SK-N-SH (cell line): Measurements from ENCODE around the gene SULF2. TPM values are rescaled to one million over a fixed set of nuclear protein-coding genes. Genes with fewer than 3 reads are reported as not detected.

Experiments used
- CTCF ChIA-PET: fragments of 300-600, 350-600 bp; formaldehyde crosslinking; extraction: SDS; loops from one replicate; lab custom pipeline; 2021; lab: Yijun Ruan, JAX
- POLR2A ChIA-PET: fragments of 350-600 bp; sonication (Branson Sonifier 250); formaldehyde crosslinking; extraction: SDS; loops from one replicate; lab custom pipeline; 2020; ENCODE audit warnings: antibody characterized with exemption, inconsistent platforms; lab: Yijun Ruan, JAX
- DNase-seq: peaks from one replicate; pipeline ENCODE4 v3.0.0; 2012
- H2AFZ ChIP-seq: fragments of 200-600 bp; sonication (generic); 2 replicates; pipeline ENCODE4 v1.8.1; 2016; ENCODE audit warnings: antibody characterized with exemption, mild to moderate bottlenecking, low read depth
- H3F3A ChIP-seq: fragments of 200-600 bp; sonication (generic); replicated peaks from 2 replicates; pipeline ENCODE3; 2016; ENCODE audit warnings: antibody characterized with exemption, mild to moderate bottlenecking; ENCODE audit not compliant: insufficient read depth
- H3K27ac ChIP-seq, 2 experiments: fragments of 200-500 bp in 1 of 2; fragments of 200-600 bp in 1 of 2; sonication (Bioruptor generic) in 1 of 2; sonication (generic), shearing (Covaris generic) in 1 of 2; 2 replicates each; pipeline versions ENCODE4 v1.5.1 to v1.6.1; 2014 to 2016; ENCODE audit warnings: low read depth in 2 of 2, inconsistent platforms in 1 of 2, low read length in 1 of 2, mild to moderate bottlenecking in 1 of 2, mixed read lengths in 1 of 2
- H3K27me3 ChIP-seq: fragments of 200-600 bp; sonication (generic), shearing (Covaris generic); 2 replicates; pipeline ENCODE4 v1.6.1; 2016; ENCODE audit warnings: mixed run types; ENCODE audit not compliant: insufficient read depth
- H3K36me3 ChIP-seq, 2 experiments: fragments of 200-500 bp in 1 of 2; fragments of 200-600 bp in 1 of 2; sonication (Bioruptor generic) in 1 of 2; sonication (generic) in 1 of 2; replicated peaks in 1 of 2; 2 replicates each; pipeline versions ENCODE3 to v1.5.1; 2014 to 2016; ENCODE audit warnings: low read length in 1 of 2, mild to moderate bottlenecking in 1 of 2; ENCODE audit not compliant: insufficient read depth in 2 of 2, control insufficient read depth in 1 of 2
- H3K4me1 ChIP-seq, 2 experiments: fragments of 200-500 bp in 1 of 2; fragments of 200-600 bp in 1 of 2; sonication (Bioruptor generic) in 1 of 2; sonication (generic), shearing (Covaris generic) in 1 of 2; 2 replicates each; pipeline versions ENCODE4 v1.5.1 to v1.6.1; 2014 to 2016; ENCODE audit warnings: low read depth in 1 of 2, low read length in 1 of 2, mixed run types in 1 of 2; ENCODE audit not compliant: insufficient read depth in 2 of 2, control insufficient read depth in 1 of 2
- H3K4me2 ChIP-seq: fragments of 200-600 bp; sonication (generic), shearing (Covaris generic); 2 replicates; pipeline ENCODE4 v1.6.1; 2017; ENCODE audit warnings: mixed run types
- H3K4me3 ChIP-seq, 2 experiments: fragments of 200-500 bp in 1 of 2; fragments of 200-600 bp in 1 of 2; sonication (Bioruptor generic) in 1 of 2; sonication (generic), shearing (Covaris generic) in 1 of 2; 2 replicates each; pipeline versions ENCODE4 v1.5.1 to v1.8.1; 2014 to 2016; ENCODE audit warnings: low read depth in 2 of 2, inconsistent platforms in 1 of 2, low read length in 1 of 2, mild to moderate bottlenecking in 1 of 2, mixed read lengths in 1 of 2, moderate library complexity in 1 of 2
- H3K79me2 ChIP-seq: fragments of 200-600 bp; sonication (generic); 2 replicates; pipeline ENCODE4 v1.8.1; 2017; ENCODE audit warnings: mild to moderate bottlenecking; ENCODE audit not compliant: insufficient read depth
- H3K9ac ChIP-seq: fragments of 200-600 bp; sonication (generic); 2 replicates; pipeline ENCODE4 v1.6.1; 2017; ENCODE audit warnings: mixed run types
- H3K9me2 ChIP-seq: fragments of 200-600 bp; sonication (generic); 2 replicates; pipeline ENCODE4 v1.6.1; 2017; ENCODE audit warnings: mixed run types
- H3K9me3 ChIP-seq: fragments of 200-600 bp; sonication (generic); 2 replicates; pipeline ENCODE4 v1.6.1; 2017; ENCODE audit warnings: mixed run types, mild to moderate bottlenecking, moderate library complexity
- H4K20me1 ChIP-seq: fragments of 200-600 bp; sonication (generic); 2 replicates; pipeline ENCODE4 v1.6.1; 2017; ENCODE audit warnings: mild to moderate bottlenecking, mixed run types; ENCODE audit not compliant: insufficient read depth
- CHD2 ChIP-seq: fragments of 150-350 bp; IDR thresholded peaks from 2 replicates; pipeline ENCODE4 v1.6.1; 2018; ENCODE audit warnings: low read length; ENCODE audit not compliant: partially characterized antibody
- FOSL2 ChIP-seq: IDR thresholded peaks from 2 replicates; pipeline ENCODE4 v1.4.0; 2012; ENCODE audit warnings: low read depth, mild to moderate bottlenecking, moderate library complexity, borderline replicate concordance
- FOXM1 ChIP-seq: IDR thresholded peaks from 2 replicates; pipeline ENCODE4 v1.4.0; 2012; ENCODE audit warnings: low read depth, mild to moderate bottlenecking
- GATA2 ChIP-seq: sonication (generic); formaldehyde crosslinking; IDR thresholded peaks from 2 replicates; pipeline ENCODE4 v1.5.0; 2020; ENCODE audit warnings: mild to moderate bottlenecking, missing genetic modification reagents
- MEF2A ChIP-seq: IDR thresholded peaks from 2 replicates; pipeline ENCODE4 v1.4.0; 2012; ENCODE audit warnings: low read depth, borderline replicate concordance
- MXI1 ChIP-seq: IDR thresholded peaks from 2 replicates; pipeline ENCODE4 v1.6.1; 2012; ENCODE audit warnings: mild to moderate bottlenecking, low read depth, low read length, improper control_type of control experiment
- NFIC ChIP-seq: IDR thresholded peaks from 2 replicates; pipeline ENCODE4 v1.4.0; 2012; ENCODE audit warnings: borderline replicate concordance
- NRF1 ChIP-seq: IDR thresholded peaks from 2 replicates; pipeline ENCODE4 v1.6.1; 2012; ENCODE audit warnings: low read depth, mild to moderate bottlenecking, low read length
- RCOR1 ChIP-seq: fragments of 150-350 bp; IDR thresholded peaks from 2 replicates; pipeline ENCODE4 v1.6.1; 2017; ENCODE audit warnings: antibody characterized with exemption, low read length
- TAF1 ChIP-seq: IDR thresholded peaks from 2 replicates; pipeline ENCODE4 v1.6.1; 2012; ENCODE audit warnings: low read depth, mild to moderate bottlenecking, low read length, moderate library complexity, borderline replicate concordance
- WGBS: methylation state at CpG from one replicate; pipeline ENCODE4 v1.1.6; 2017; ENCODE audit warnings: low lambda C conversion rate; 5-methylcytosine and 5-hydroxymethylcytosine counted together
- polyA plus RNA-seq, 3 experiments: library from polyadenylated mRNA; depleted of rRNA; stranded (reverse); fragments of >200 nt; gene quantifications; 2 replicates each; pipeline ENCODE4 v1.2.3, GENCODE V29; 2012
- TF ChIP-seq, protein P1 (sequence below): fragments of 150-350 bp; IDR thresholded peaks from 2 replicates; pipeline ENCODE4 v1.6.1; 2016; ENCODE audit warnings: mild to moderate bottlenecking, low read depth, low read length
- TF ChIP-seq, protein P2 (sequence below): fragments of 150-350 bp; IDR thresholded peaks from 2 replicates; pipeline ENCODE4 v1.6.1; 2017; ENCODE audit warnings: antibody characterized with exemption, low read length, low read depth, borderline replicate concordance
- TF ChIP-seq, protein P3 (sequence below): IDR thresholded peaks from 2 replicates; pipeline ENCODE4 v1.4.0; 2012; ENCODE audit warnings: low read depth, borderline replicate concordance
- TF ChIP-seq, protein P4 (sequence below): fragments of 200-600 bp; sonication (generic); IDR thresholded peaks from 2 replicates; pipeline ENCODE4 v1.6.1; 2017; ENCODE audit warnings: antibody characterized with exemption, mild to moderate bottlenecking, moderate library complexity
- TF ChIP-seq, protein P5 (sequence below): IDR thresholded peaks from 2 replicates; pipeline ENCODE4 v1.4.0; 2012; ENCODE audit warnings: low read depth, borderline replicate concordance

SULF2 gene
- polyA plus RNA-seq, 1 of the 3 experiments (the other 2 are of a cell fraction) = 20.2 TPM

DNA sequence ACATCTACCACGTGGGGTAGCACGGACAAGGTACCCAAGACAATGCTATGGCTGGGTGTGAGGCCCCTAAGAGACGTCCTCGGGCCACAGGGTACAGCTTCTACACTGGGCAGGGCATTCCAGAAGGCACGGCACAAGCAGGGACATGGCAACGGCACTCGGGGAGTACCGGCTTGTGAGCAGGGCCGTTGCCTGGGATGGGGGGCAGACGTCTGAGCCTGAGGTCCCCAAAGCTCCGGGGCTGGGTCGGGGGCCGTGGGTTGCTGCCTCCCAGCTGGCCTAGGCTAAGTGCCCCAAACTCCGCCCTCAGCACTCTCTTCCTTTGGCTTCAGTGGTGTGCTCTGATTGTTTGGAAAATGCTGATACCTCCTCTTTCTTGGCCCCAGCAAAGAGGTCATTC lies 110.6 kb downstream of the SULF2 start:
- no peaks in the 10 kb centered on the region for H4K20me1 ChIP-seq
- ChIA-PET POLR2A (no interaction called here), CTCF (interaction anchor here (0.7 to 24.9 kb wide), 5 partner anchors 12 to 948 kb away, joined by 3 to 437 read pairs (median 6); no protein-coding TSS in a partner anchor)
- no peaks in the 10 kb centered on the region; a peak in 1 of 4 replicates for H3K4me1 ChIP-seq
- no peaks in the 10 kb centered on the region for H3K9me3 ChIP-seq
- no peak for DNase-seq
- H3K27ac ChIP-seq = no peak overlapping the region
- H3F3A ChIP-seq = no peaks in the 10 kb centered on the region
- H3K79me2 ChIP-seq = no peaks in the 10 kb centered on the region
- H3K9ac ChIP-seq = no peak overlapping the region
- H2AFZ ChIP-seq = no peak overlapping the region
- H3K9me2 ChIP-seq = no peaks in the 10 kb centered on the region
- TF ChIP-seq, protein P1, sequence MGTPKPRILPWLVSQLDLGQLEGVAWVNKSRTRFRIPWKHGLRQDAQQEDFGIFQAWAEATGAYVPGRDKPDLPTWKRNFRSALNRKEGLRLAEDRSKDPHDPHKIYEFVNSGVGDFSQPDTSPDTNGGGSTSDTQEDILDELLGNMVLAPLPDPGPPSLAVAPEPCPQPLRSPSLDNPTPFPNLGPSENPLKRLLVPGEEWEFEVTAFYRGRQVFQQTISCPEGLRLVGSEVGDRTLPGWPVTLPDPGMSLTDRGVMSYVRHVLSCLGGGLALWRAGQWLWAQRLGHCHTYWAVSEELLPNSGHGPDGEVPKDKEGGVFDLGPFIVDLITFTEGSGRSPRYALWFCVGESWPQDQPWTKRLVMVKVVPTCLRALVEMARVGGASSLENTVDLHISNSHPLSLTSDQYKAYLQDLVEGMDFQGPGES = no peak
- no peak for TF ChIP-seq CHD2
- TF ChIP-seq NRF1 = no peak
- TF ChIP-seq, protein P2, sequence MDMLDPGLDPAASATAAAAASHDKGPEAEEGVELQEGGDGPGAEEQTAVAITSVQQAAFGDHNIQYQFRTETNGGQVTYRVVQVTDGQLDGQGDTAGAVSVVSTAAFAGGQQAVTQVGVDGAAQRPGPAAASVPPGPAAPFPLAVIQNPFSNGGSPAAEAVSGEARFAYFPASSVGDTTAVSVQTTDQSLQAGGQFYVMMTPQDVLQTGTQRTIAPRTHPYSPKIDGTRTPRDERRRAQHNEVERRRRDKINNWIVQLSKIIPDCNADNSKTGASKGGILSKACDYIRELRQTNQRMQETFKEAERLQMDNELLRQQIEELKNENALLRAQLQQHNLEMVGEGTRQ = no peak
- no peak for TF ChIP-seq MXI1
- TF ChIP-seq, protein P3, sequence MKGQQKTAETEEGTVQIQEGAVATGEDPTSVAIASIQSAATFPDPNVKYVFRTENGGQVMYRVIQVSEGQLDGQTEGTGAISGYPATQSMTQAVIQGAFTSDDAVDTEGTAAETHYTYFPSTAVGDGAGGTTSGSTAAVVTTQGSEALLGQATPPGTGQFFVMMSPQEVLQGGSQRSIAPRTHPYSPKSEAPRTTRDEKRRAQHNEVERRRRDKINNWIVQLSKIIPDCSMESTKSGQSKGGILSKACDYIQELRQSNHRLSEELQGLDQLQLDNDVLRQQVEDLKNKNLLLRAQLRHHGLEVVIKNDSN = no peak
- TF ChIP-seq, protein P4, sequence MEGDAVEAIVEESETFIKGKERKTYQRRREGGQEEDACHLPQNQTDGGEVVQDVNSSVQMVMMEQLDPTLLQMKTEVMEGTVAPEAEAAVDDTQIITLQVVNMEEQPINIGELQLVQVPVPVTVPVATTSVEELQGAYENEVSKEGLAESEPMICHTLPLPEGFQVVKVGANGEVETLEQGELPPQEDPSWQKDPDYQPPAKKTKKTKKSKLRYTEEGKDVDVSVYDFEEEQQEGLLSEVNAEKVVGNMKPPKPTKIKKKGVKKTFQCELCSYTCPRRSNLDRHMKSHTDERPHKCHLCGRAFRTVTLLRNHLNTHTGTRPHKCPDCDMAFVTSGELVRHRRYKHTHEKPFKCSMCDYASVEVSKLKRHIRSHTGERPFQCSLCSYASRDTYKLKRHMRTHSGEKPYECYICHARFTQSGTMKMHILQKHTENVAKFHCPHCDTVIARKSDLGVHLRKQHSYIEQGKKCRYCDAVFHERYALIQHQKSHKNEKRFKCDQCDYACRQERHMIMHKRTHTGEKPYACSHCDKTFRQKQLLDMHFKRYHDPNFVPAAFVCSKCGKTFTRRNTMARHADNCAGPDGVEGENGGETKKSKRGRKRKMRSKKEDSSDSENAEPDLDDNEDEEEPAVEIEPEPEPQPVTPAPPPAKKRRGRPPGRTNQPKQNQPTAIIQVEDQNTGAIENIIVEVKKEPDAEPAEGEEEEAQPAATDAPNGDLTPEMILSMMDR = no peak
- no peak for TF ChIP-seq NFIC
- TF ChIP-seq FOSL2 = no peak
- no peak for TF ChIP-seq MEF2A
- TF ChIP-seq TAF1 = no peak
- no peak for TF ChIP-seq FOXM1
- TF ChIP-seq GATA2 (CRISPR knock-in tag) = no peak
- TF ChIP-seq, protein P5, sequence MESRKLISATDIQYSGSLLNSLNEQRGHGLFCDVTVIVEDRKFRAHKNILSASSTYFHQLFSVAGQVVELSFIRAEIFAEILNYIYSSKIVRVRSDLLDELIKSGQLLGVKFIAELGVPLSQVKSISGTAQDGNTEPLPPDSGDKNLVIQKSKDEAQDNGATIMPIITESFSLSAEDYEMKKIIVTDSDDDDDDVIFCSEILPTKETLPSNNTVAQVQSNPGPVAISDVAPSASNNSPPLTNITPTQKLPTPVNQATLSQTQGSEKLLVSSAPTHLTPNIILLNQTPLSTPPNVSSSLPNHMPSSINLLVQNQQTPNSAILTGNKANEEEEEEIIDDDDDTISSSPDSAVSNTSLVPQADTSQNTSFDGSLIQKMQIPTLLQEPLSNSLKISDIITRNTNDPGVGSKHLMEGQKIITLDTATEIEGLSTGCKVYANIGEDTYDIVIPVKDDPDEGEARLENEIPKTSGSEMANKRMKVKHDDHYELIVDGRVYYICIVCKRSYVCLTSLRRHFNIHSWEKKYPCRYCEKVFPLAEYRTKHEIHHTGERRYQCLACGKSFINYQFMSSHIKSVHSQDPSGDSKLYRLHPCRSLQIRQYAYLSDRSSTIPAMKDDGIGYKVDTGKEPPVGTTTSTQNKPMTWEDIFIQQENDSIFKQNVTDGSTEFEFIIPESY = no peak
- no peak for TF ChIP-seq RCOR1
- no peaks in the 10 kb centered on the region for H3K27me3 ChIP-seq
- no peak overlapping the region for H3K4me2 ChIP-seq
- 59% methylated on average over 6 of the region's 14 CpGs for WGBS
- H3K36me3 ChIP-seq = peaks cover 0 to 5% of the 10 kb centered on the region in 2 experiments
- no peak overlapping the region for H3K4me3 ChIP-seq
